B cell (primary cell): Measurements from ENCODE around the gene ZNF764. TPM values are rescaled to one million over a fixed set of nuclear protein-coding genes. Genes with fewer than 3 reads are reported as not detected.

Source experiments
- ATAC-seq: fragments of 200-7000 bp; cut with Tn5 transposase; one replicate; pipeline ENCODE4 v1.10.0; 2021; ENCODE audit warnings: low read depth, mild to moderate bottlenecking, moderate number of reproducible peaks, moderate library complexity
- CTCF ChIA-PET: fragments of 350-600 bp; sonication (Branson Sonifier 250); formaldehyde crosslinking; loops from one replicate; lab custom pipeline; 2021; ENCODE audit warnings: antibody characterized with exemption, inconsistent platforms; lab: Charles Lee
- POLR2A ChIA-PET: fragments of 350-600 bp; sonication (Branson Sonifier 250); formaldehyde crosslinking; loops from one replicate; lab custom pipeline; 2021; ENCODE audit warnings: antibody characterized with exemption; lab: Charles Lee
- DNase-seq: peaks from one replicate; pipeline ENCODE4 v3.0.0; 2013
- H2AFZ ChIP-seq: 2 replicates; pipeline ENCODE4 v1.6.1; 2012; ENCODE audit warnings: mild to moderate bottlenecking, low read depth, low read length; ENCODE audit not compliant: insufficient read depth, poor library complexity, severe bottlenecking
- H3K27ac ChIP-seq, 2 donors: 1 replicate in 1 of 2; 2 replicates in 1 of 2; pipeline ENCODE4 v1.5.1; 2012 to 2013; ENCODE audit warnings: low read length in 2 of 2, mild to moderate bottlenecking in 2 of 2, moderate library complexity in 1 of 2
- H3K27me3 ChIP-seq, 4 experiments: fragments of 200-600 bp in 1 of 4; sonication (generic) in 1 of 4; replicated peaks in 1 of 4; 1 replicate in 2 of 4; 2 replicates in 2 of 4; pipeline versions ENCODE4 v1.6.1 to v1.7.0; 2013 to 2016; ENCODE audit warnings: low read length in 3 of 4, mild to moderate bottlenecking in 2 of 4, mixed read lengths in 1 of 4, moderate library complexity in 1 of 4; ENCODE audit not compliant: insufficient read depth in 4 of 4, control insufficient read depth in 3 of 4; ENCODE audit errors: control extremely low read depth in 1 of 4
- H3K36me3 ChIP-seq, 2 experiments: replicated peaks in 1 of 2; 1 replicate in 1 of 2; 2 replicates in 1 of 2; pipeline versions ENCODE4 v1.6.1 to v1.7.1; 2013; ENCODE audit warnings: low read length in 1 of 2; ENCODE audit not compliant: insufficient read depth in 2 of 2, control insufficient read depth in 1 of 2; ENCODE audit errors: control extremely low read depth in 1 of 2, extremely low read depth in 1 of 2
- H3K4me1 ChIP-seq, 2 donors: fragments of 200-600 bp in 1 of 2; sonication (generic) in 1 of 2; 1 replicate in 1 of 2; 2 replicates in 1 of 2; pipeline versions ENCODE4 v1.5.1 to v1.6.1; 2013 to 2017; ENCODE audit warnings: low read length in 2 of 2; ENCODE audit not compliant: control insufficient read depth in 2 of 2, insufficient read depth in 2 of 2
- H3K4me2 ChIP-seq: replicated peaks from 2 replicates; pipeline ENCODE3; 2012; ENCODE audit warnings: mild to moderate bottlenecking, low read depth, low read length; ENCODE audit not compliant: poor library complexity, severe bottlenecking
- H3K4me3 ChIP-seq, 5 experiments: fragments of 200-600 bp in 1 of 5; sonication (generic) in 1 of 5; 1 replicate in 3 of 5; 2 replicates in 2 of 5; pipeline versions ENCODE4 v1.5.1 to v1.7.0; 2011 to 2016; ENCODE audit warnings: low read length in 4 of 5, mild to moderate bottlenecking in 4 of 5, low read depth in 2 of 5, control low read depth in 1 of 5, moderate library complexity in 1 of 5; ENCODE audit not compliant: insufficient read depth in 1 of 5; ENCODE audit errors: control extremely low read depth in 1 of 5, extremely low read depth in 1 of 5
- H3K79me2 ChIP-seq: fragments of 200-600 bp; sonication (generic); one replicate; pipeline ENCODE4 v1.6.0; 2016; ENCODE audit warnings: low read length; ENCODE audit not compliant: control insufficient read depth, insufficient read depth
- H3K9ac ChIP-seq: fragments of 200-600 bp; sonication (generic); 2 replicates; pipeline ENCODE4 v1.6.1; 2017; ENCODE audit warnings: mild to moderate bottlenecking, low read length, moderate library complexity
- H3K9me3 ChIP-seq, 3 donors: one replicate each; pipeline versions ENCODE4 v1.6.1 to v1.7.1; 2013; ENCODE audit warnings: low read length in 2 of 3; ENCODE audit not compliant: control insufficient read depth in 2 of 3, insufficient read depth in 1 of 3; ENCODE audit errors: control extremely low read depth in 1 of 3
- H4K20me1 ChIP-seq: 2 replicates; pipeline ENCODE4 v1.6.0; 2012; ENCODE audit warnings: mild to moderate bottlenecking, low read length; ENCODE audit not compliant: insufficient read depth, control insufficient read depth, poor library complexity, severe bottlenecking
- H3K27ac Mint-ChIP-seq: one replicate; pipeline ENCODE4 v1.8.0; 2021; ENCODE audit warnings: mixed read lengths
- H3K27me3 Mint-ChIP-seq: one replicate; pipeline ENCODE4 v1.8.0; 2021; ENCODE audit warnings: mixed read lengths
- H3K4me1 Mint-ChIP-seq: one replicate; pipeline ENCODE4 v1.8.0; 2021; ENCODE audit warnings: mixed read lengths
- H3K4me3 Mint-ChIP-seq: one replicate; pipeline ENCODE4 v1.8.0; 2021; ENCODE audit warnings: mixed read lengths
- H3K9me3 Mint-ChIP-seq: one replicate; pipeline ENCODE4 v1.8.0; 2022; ENCODE audit warnings: mixed read lengths; ENCODE audit not compliant: insufficient read depth
- EZH2 ChIP-seq: IDR thresholded peaks from 2 replicates; pipeline ENCODE4 v1.6.1; 2012; ENCODE audit warnings: borderline replicate concordance, low read depth, mild to moderate bottlenecking, moderate library complexity, low read length; ENCODE audit not compliant: insufficient read depth, poor library complexity, severe bottlenecking
- WGBS: methylation state at CpG from one replicate; pipeline ENCODE4 v1.1.5; 2013; ENCODE audit warnings: missing lambda C conversion rate; ENCODE audit not compliant: insufficient coverage; 5-methylcytosine and 5-hydroxymethylcytosine counted together
- intact Hi-C: fragments of 100-400 bp; cut with micrococcal nuclease; formaldehyde crosslinking; loops from one replicate; pipeline ENCODE4 v1.10.0; 2022
- polyA plus RNA-seq: library from polyadenylated mRNA; depleted of rRNA; stranded (reverse); fragments of >200 nt; gene quantifications from 2 replicates; pipeline ENCODE4 v1.2.3, GENCODE V29; 2012
- total RNA-seq, 2 donors: library from RNA; stranded (reverse); fragments of 120-200 nt in 1 of 2; gene quantifications; 1 replicate in 1 of 2; 2 replicates in 1 of 2; pipeline versions ENCODE4 v1.2.3 to v1.2.4, GENCODE V29; 2013 to 2022
- TF ChIP-seq, protein P1 (sequence below): fragments of 200-600 bp; IDR thresholded peaks from one replicate; pipeline ENCODE4 v1.8.0; 2022; ENCODE audit warnings: antibody characterized with exemption, mild to moderate bottlenecking

ZNF764 gene
- total and polyA plus RNA-seq, 2 donors (not counting 1 experiment from before 2014, with no cell fraction given), result 12.6 to 20.9 TPM

DNA sequence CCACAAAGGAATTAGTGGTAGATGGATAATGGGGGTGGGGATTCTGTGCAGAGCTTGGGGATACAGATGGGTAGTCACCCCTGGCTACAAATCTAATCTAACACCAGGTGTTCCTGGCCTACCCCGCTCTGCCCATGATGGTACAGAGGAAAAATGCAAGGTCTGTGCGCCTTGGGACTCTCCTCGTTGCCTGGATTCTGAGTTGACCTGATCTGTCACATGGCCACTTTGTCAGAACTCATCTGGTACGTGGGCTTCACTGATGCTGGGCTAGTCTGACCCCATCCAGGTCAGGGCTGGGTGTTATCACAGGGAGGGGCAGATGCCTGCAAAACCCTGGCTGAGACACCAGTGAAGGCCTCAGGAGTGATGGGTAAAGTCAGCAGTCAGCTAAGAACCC lies 5.2 kb downstream of the ZNF764 start:
- ChIA-PET POLR2A (interaction anchor here (0.7 kb wide), 1 partner anchor 89 kb away, joined by 3 read pairs; no protein-coding TSS in a partner anchor), CTCF (interaction anchor here (0.7 kb wide), 1 partner anchor 54 kb away, joined by 3 read pairs; no protein-coding TSS in a partner anchor)
- H3K4me2 ChIP-seq, result no peak overlapping the region
- no peak for ATAC-seq
- intact Hi-C loops, result no loop called here
- no peak overlapping the region for H3K4me3 ChIP-seq
- H3K9ac ChIP-seq, result no peak overlapping the region
- peaks cover 75% of the 10 kb centered on the region for H3K79me2 ChIP-seq
- H3K4me1 Mint-ChIP-seq, result peaks cover 23% of the 10 kb centered on the region
- H3K27me3 ChIP-seq, result no peaks in the 10 kb centered on the region
- DNase-seq, result no peak
- no peaks in the 10 kb centered on the region for H3K27me3 Mint-ChIP-seq
- H4K20me1 ChIP-seq, result no peaks in the 10 kb centered on the region
- no peak overlapping the region for H2AFZ ChIP-seq
- no peaks in the 10 kb centered on the region for H3K9me3 Mint-ChIP-seq
- H3K4me3 Mint-ChIP-seq, result no peak overlapping the region
- no peaks in the 10 kb centered on the region for H3K9me3 ChIP-seq
- H3K27ac Mint-ChIP-seq, result peak overlapping the region; percentile 41
- TF ChIP-seq EZH2, result no peak
- TF ChIP-seq, protein P1, sequence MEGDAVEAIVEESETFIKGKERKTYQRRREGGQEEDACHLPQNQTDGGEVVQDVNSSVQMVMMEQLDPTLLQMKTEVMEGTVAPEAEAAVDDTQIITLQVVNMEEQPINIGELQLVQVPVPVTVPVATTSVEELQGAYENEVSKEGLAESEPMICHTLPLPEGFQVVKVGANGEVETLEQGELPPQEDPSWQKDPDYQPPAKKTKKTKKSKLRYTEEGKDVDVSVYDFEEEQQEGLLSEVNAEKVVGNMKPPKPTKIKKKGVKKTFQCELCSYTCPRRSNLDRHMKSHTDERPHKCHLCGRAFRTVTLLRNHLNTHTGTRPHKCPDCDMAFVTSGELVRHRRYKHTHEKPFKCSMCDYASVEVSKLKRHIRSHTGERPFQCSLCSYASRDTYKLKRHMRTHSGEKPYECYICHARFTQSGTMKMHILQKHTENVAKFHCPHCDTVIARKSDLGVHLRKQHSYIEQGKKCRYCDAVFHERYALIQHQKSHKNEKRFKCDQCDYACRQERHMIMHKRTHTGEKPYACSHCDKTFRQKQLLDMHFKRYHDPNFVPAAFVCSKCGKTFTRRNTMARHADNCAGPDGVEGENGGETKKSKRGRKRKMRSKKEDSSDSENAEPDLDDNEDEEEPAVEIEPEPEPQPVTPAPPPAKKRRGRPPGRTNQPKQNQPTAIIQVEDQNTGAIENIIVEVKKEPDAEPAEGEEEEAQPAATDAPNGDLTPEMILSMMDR, result no peak
- H3K4me1 ChIP-seq, result peaks cover 6 to 17% of the 10 kb centered on the region in 2 donors
- 93% methylated on average over 4 of the region's 4 CpGs for WGBS
- H3K36me3 ChIP-seq, result peaks cover 0 to 17% of the 10 kb centered on the region in 2 experiments
- peak overlapping the region in 1 of 2 donors; percentile 35 for H3K27ac ChIP-seq

- H3K27me3 ChIP-seq, result no peaks in the 10 kb centered on the region
- POLR2A ChIA-PET, result no interaction called here
Measured at GRCh38 chr16:30551781-30552180, 6.4 kb downstream of the ZNF764 start.

More at GRCh38 chr16:30551781-30552180, 6.4 kb downstream of the ZNF764 start:
- H3K4me1 Mint-ChIP-seq, result peaks cover 23% of the 10 kb centered on the region
- H3K4me2 ChIP-seq, result no peak overlapping the region
- no peak overlapping the region for H3K9ac ChIP-seq
- H3K4me1 ChIP-seq, result peaks cover 0 to 9% of the 10 kb centered on the region in 2 donors
- peaks cover 0 to 17% of the 10 kb centered on the region in 2 experiments for H3K36me3 ChIP-seq
- no peaks in the 10 kb centered on the region for H4K20me1 ChIP-seq
- TF ChIP-seq, protein P1, result no peak
- no peak for TF ChIP-seq EZH2
- no peak overlapping the region for H3K4me3 ChIP-seq
- WGBS, result 100% methylated on average over 3 of the region's 3 CpGs
- ATAC-seq, result no peak
- peaks cover 77% of the 10 kb centered on the region for H3K79me2 ChIP-seq
- no peak overlapping the region for H3K27ac ChIP-seq
- H3K27me3 Mint-ChIP-seq, result no peaks in the 10 kb centered on the region
- H3K9me3 Mint-ChIP-seq, result no peaks in the 10 kb centered on the region
- no peaks in the 10 kb centered on the region for H3K9me3 ChIP-seq
- CTCF ChIA-PET, result no interaction called here
- DNase-seq, result no peak
- no peak overlapping the region for H3K4me3 Mint-ChIP-seq
- intact Hi-C loops, result no loop called here
- H2AFZ ChIP-seq, result no peak overlapping the region
- H3K27ac Mint-ChIP-seq, result no peak overlapping the region
